CD4-positive, alpha-beta T cell treated with Interleukin-15 for 4 hours (primary cell): ENCODE results near the gene EPN1.
"Not testable (repeated sequence)": the region's sequence is repeated elsewhere in the genome, so short reads cannot be mapped to it uniquely, and the experiment has no call there.

Source experiments
- DNase-seq: peaks from one replicate; pipeline ENCODE4 v3.0.0-alpha.2; 2020; ENCODE audit warnings: low spot score

Gene EPN1

GRCh38 chr19:55693336-55693974, 18.4 kb downstream of the EPN1 start:
- no peak for DNase-seq

GRCh38 chr19:55694241-55694655, 19.2 kb downstream of the EPN1 start:
- no peak for DNase-seq

- no peak for DNase-seq
Observed at GRCh38 chr19:55694656-55695491, 19.8 kb downstream of the EPN1 start.

- no peak for DNase-seq
Observed at GRCh38 chr19:55695511-55696290, 20.7 kb downstream of the EPN1 start.

GRCh38 chr19:55696301-55697068, 21.5 kb downstream of the EPN1 start:
- no peak for DNase-seq

- no peak for DNase-seq
Observed at GRCh38 chr19:55697069-55697440, 22.0 kb downstream of the EPN1 start.

- DNase-seq: no peak
Observed at GRCh38 chr19:55697698-55698097, 22.7 kb downstream of the EPN1 start.

GRCh38 chr19:55698256-55698655, 23.2 kb downstream of the EPN1 start:
- DNase-seq: no peak

- DNase-seq: no peak
Observed at GRCh38 chr19:55699221-55699620, 24.2 kb downstream of the EPN1 start.

GRCh38 chr19:55700813-55701212, 25.8 kb downstream of the EPN1 start:
- DNase-seq: no peak

- DNase-seq: no peak
Observed at GRCh38 chr19:55702131-55702627, 27.2 kb downstream of the EPN1 start.

- peak; percentile 25 for DNase-seq
Observed at GRCh38 chr19:55703790-55704215, 28.8 kb downstream of the EPN1 start.

- DNase-seq: no peak
Observed at GRCh38 chr19:55704494-55705245, 29.6 kb downstream of the EPN1 start.

- no peak for DNase-seq
Observed at GRCh38 chr19:55705972-55706371, 30.9 kb downstream of the EPN1 start.

- DNase-seq: no peak
Observed at GRCh38 chr19:55711719-55712118, 36.7 kb downstream of the EPN1 start.

GRCh38 chr19:55712804-55713631, 38.0 kb downstream of the EPN1 start:
- no peak for DNase-seq

GRCh38 chr19:55716531-55716930, 41.5 kb downstream of the EPN1 start:
- no peak for DNase-seq

GRCh38 chr19:55717251-55717650, 42.2 kb downstream of the EPN1 start:
- DNase-seq: no peak

GRCh38 chr19:55717879-55718711, 43.1 kb downstream of the EPN1 start:
- not testable (repeated sequence) for DNase-seq
